ENCODE results near the gene IRX4.
"Not testable (repeated sequence)": the region's sequence is repeated elsewhere in the genome, so short reads cannot be mapped to it uniquely, and the experiment has no call there.

IRX4 gene

GRCh38 chr5:1846583-1846982, 36.1 kb downstream of the IRX4 start:
- no peak for TF ChIP-seq CTCF (IDR thresholded peaks at IDR 0.05; ENCODE audit: low read depth, low read length)
- no peak overlapping the region for H3K4me3 ChIP-seq (replicated peaks in 1 of 2; ENCODE audit: low read depth in 2 of 2, low read length in 2 of 2)
- no peak for DNase-seq (ENCODE audit: low read depth in 2 of 2)

GRCh38 chr5:1845696-1846095, 37.0 kb downstream of the IRX4 start:
- H3K4me3 ChIP-seq (replicated peaks in 1 of 2; ENCODE audit: low read depth in 2 of 2, low read length in 2 of 2) = no peak overlapping the region
- DNase-seq (ENCODE audit: low read depth in 2 of 2) = no peak
- no peak for TF ChIP-seq CTCF (IDR thresholded peaks at IDR 0.05; ENCODE audit: low read depth, low read length)

GRCh38 chr5:1844708-1845436, 37.9 kb downstream of the IRX4 start:
- no peak for TF ChIP-seq CTCF (IDR thresholded peaks at IDR 0.05; ENCODE audit: low read depth, low read length)
- no peak for DNase-seq (ENCODE audit: low read depth in 2 of 2)
- H3K4me3 ChIP-seq (replicated peaks in 1 of 2; ENCODE audit: low read depth in 2 of 2, low read length in 2 of 2) = no peak overlapping the region

- H3K4me3 ChIP-seq (replicated peaks in 1 of 2; ENCODE audit: low read depth in 2 of 2, low read length in 2 of 2); DNase-seq (ENCODE audit: low read depth in 2 of 2): not testable (repeated sequence)
These were observed 39.0 kb downstream of the IRX4 start for GRCh38 chr5:1843761-1844160.

- DNase-seq (ENCODE audit: low read depth in 2 of 2) = no peak
- H3K4me3 ChIP-seq (replicated peaks in 1 of 2; ENCODE audit: low read depth in 2 of 2, low read length in 2 of 2) = no peak overlapping the region
- TF ChIP-seq CTCF (IDR thresholded peaks at IDR 0.05; ENCODE audit: low read depth, low read length) = no peak
These were observed 40.5 kb downstream of the IRX4 start for GRCh38 chr5:1842004-1842819.

GRCh38 chr5:1840741-1841521, 41.8 kb downstream of the IRX4 start:
- no peak for TF ChIP-seq CTCF (IDR thresholded peaks at IDR 0.05; ENCODE audit: low read depth, low read length)
- H3K4me3 ChIP-seq (replicated peaks in 1 of 2; ENCODE audit: low read depth in 2 of 2, low read length in 2 of 2) = no peak overlapping the region
- peak in 1 of 2 donors; percentile 7 for DNase-seq (ENCODE audit: low read depth in 2 of 2)

- no peak overlapping the region for H3K4me3 ChIP-seq (replicated peaks in 1 of 2; ENCODE audit: low read depth in 2 of 2, low read length in 2 of 2)
- DNase-seq (ENCODE audit: low read depth in 2 of 2) = no peak
- no peak for TF ChIP-seq CTCF (IDR thresholded peaks at IDR 0.05; ENCODE audit: low read depth, low read length)
These were observed 42.6 kb downstream of the IRX4 start for GRCh38 chr5:1840071-1840547.
